ENCODE results near the gene CYSLTR2. TPM values are rescaled to one million over a fixed set of nuclear protein-coding genes. Genes with fewer than 3 reads are reported as not detected.

Gene CYSLTR2
- not detected in 2 replicates for total RNA-seq
- 0.56 TPM for total RNA-seq (2013)
- 0.09 and 0.36 TPM in 2 replicates for polyA plus RNA-seq
- polyA minus RNA-seq = 0.36 TPM in 1 of 2 replicates, not detected in the other

GRCh38 chr13:48653472-48653939, at the start of gene CYSLTR2:
Gene CYSLTR2 (plus strand): TSS chr13:48653929. CDS start chr13:48706818, 52,889 bp downstream.
- H3K4me3 ChIP-seq (ENCODE audit: control extremely low read depth in 1 of 5, extremely low read depth in 1 of 5, insufficient read depth in 1 of 5, low read depth in 2 of 5, low read length in 4 of 5) = peak within 1 kb of the TSS in 3 of 5 experiments; percentile 1 to 30 (median 28)
- CTCF ChIA-PET = interaction anchor here (0.7 kb wide), 1 partner anchor 8 kb away, joined by 3 read pairs; no protein-coding TSS in a partner anchor
- H4K20me1 ChIP-seq (ENCODE audit: control insufficient read depth, insufficient read depth, low read length, poor library complexity, severe bottlenecking) = no peaks in the 10 kb centered on the region
- Mint-ChIP-seq H3K27me3 (peaks cover 14% of the 10 kb centered on the region), H3K4me3 (peak within 1 kb of the TSS; percentile 51), H3K4me1 (peaks cover 12% of the 10 kb centered on the region), H3K9me3 (ENCODE audit: insufficient read depth) (no peaks in the 10 kb centered on the region), H3K27ac (no peak within 1 kb of the TSS)
- DNase-seq (peak; percentile 71), ATAC-seq (ENCODE audit: low read depth) (peak; percentile 39)
- no peaks in the 10 kb centered on the region for H3K9me3 ChIP-seq (ENCODE audit: control extremely low read depth in 1 of 3, control insufficient read depth in 2 of 3, insufficient read depth in 1 of 3, low read length in 2 of 3)
- peak within 1 kb of the TSS; percentile 36 for H3K9ac ChIP-seq (ENCODE audit: low read length)
- WGBS (ENCODE audit: insufficient coverage) = 0% methylated on average over 1 of the region's 1 CpG
- H3K27me3 ChIP-seq (replicated peaks in 1 of 4; ENCODE audit: control extremely low read depth in 1 of 4, control insufficient read depth in 3 of 4, insufficient read depth in 4 of 4, low read length in 3 of 4) = no peaks in the 10 kb centered on the region
- H3K27ac ChIP-seq (ENCODE audit: low read length in 2 of 2) = peak within 1 kb of the TSS in 1 of 2 donors; percentile 64
- TF ChIP-seq EZH2 (IDR thresholded peaks at IDR 0.05; ENCODE audit: borderline replicate concordance, insufficient read depth, low read depth, low read length, poor library complexity, severe bottlenecking) (no peak), CTCF (IDR thresholded peaks at IDR 0.05) (no peak)
- H3K4me1 ChIP-seq (ENCODE audit: control insufficient read depth in 2 of 2, insufficient read depth in 2 of 2, low read length in 2 of 2) = peaks cover 10 to 12% of the 10 kb centered on the region in 2 donors
- POLR2A ChIA-PET = no interaction called here
- no peaks in the 10 kb centered on the region for H3K79me2 ChIP-seq (ENCODE audit: control insufficient read depth, insufficient read depth, low read length)
- H3K4me2 ChIP-seq (replicated peaks; ENCODE audit: low read depth, low read length, poor library complexity, severe bottlenecking) = peak within 1 kb of the TSS; percentile 62
- no peaks in the 10 kb centered on the region for H3K36me3 ChIP-seq (replicated peaks in 1 of 2; ENCODE audit: control extremely low read depth in 1 of 2, control insufficient read depth in 1 of 2, extremely low read depth in 1 of 2, insufficient read depth in 2 of 2, low read length in 1 of 2)
- H2AFZ ChIP-seq (ENCODE audit: insufficient read depth, low read depth, low read length, poor library complexity, severe bottlenecking) = peak within 1 kb of the TSS; percentile 45
- intact Hi-C loops (cut with micrococcal nuclease) = no loop called here

- Histone ChIP-seq H3K27ac (ENCODE audit: low read length in 2 of 2) (no peak overlapping the region), H3K79me2 (ENCODE audit: control insufficient read depth, insufficient read depth, low read length) (no peaks in the 10 kb centered on the region), H4K20me1 (ENCODE audit: control insufficient read depth, insufficient read depth, low read length, poor library complexity, severe bottlenecking) (no peaks in the 10 kb centered on the region), H3K4me2 (replicated peaks; ENCODE audit: low read depth, low read length, poor library complexity, severe bottlenecking) (no peak overlapping the region), H3K27me3 (replicated peaks in 1 of 4; ENCODE audit: control extremely low read depth in 1 of 4, control insufficient read depth in 3 of 4, insufficient read depth in 4 of 4, low read length in 3 of 4) (peaks cover 0 to 5% (median 4%) of the 10 kb centered on the region in 4 experiments), H3K36me3 (replicated peaks in 1 of 2; ENCODE audit: control extremely low read depth in 1 of 2, control insufficient read depth in 1 of 2, extremely low read depth in 1 of 2, insufficient read depth in 2 of 2, low read length in 1 of 2) (no peaks in the 10 kb centered on the region), H3K4me3 (ENCODE audit: control extremely low read depth in 1 of 5, extremely low read depth in 1 of 5, insufficient read depth in 1 of 5, low read depth in 2 of 5, low read length in 4 of 5) (no peak overlapping the region), H3K9me3 (ENCODE audit: control extremely low read depth in 1 of 3, control insufficient read depth in 2 of 3, insufficient read depth in 1 of 3, low read length in 2 of 3) (peaks cover 0 to 23% (median 19%) of the 10 kb centered on the region in 3 donors), H3K4me1 (ENCODE audit: control insufficient read depth in 2 of 2, insufficient read depth in 2 of 2, low read length in 2 of 2) (no peaks in the 10 kb centered on the region), H3K9ac (ENCODE audit: low read length) (no peak overlapping the region), H2AFZ (ENCODE audit: insufficient read depth, low read depth, low read length, poor library complexity, severe bottlenecking) (no peak overlapping the region)
- intact Hi-C loops (cut with micrococcal nuclease) = no loop called here
- ChIA-PET POLR2A (no interaction called here), CTCF (no interaction called here)
- H3K9me3 Mint-ChIP-seq (ENCODE audit: insufficient read depth) = peaks cover 4% of the 10 kb centered on the region
- TF ChIP-seq EZH2 (IDR thresholded peaks at IDR 0.05; ENCODE audit: borderline replicate concordance, insufficient read depth, low read depth, low read length, poor library complexity, severe bottlenecking) (no peak), CTCF (IDR thresholded peaks at IDR 0.05) (no peak)
- no CpG with 5 or more reads among the region's 2 CpGs for WGBS (ENCODE audit: insufficient coverage)
- H3K4me1 Mint-ChIP-seq = no peaks in the 10 kb centered on the region
- ATAC-seq (ENCODE audit: low read depth) (no peak), DNase-seq (no peak)
- no peak overlapping the region for H3K4me3 Mint-ChIP-seq
- no peak overlapping the region for H3K27ac Mint-ChIP-seq
- peaks cover 12% of the 10 kb centered on the region for H3K27me3 Mint-ChIP-seq
These were observed 38.7 kb upstream of the CYSLTR2 start for GRCh38 chr13:48615049-48615448.

Measured in B cell (primary cell).